ENCODE results near the gene NUMBL.
A peak's percentile ranks its signal among the peaks of the same experiment; 100 is the strongest.

DNA sequence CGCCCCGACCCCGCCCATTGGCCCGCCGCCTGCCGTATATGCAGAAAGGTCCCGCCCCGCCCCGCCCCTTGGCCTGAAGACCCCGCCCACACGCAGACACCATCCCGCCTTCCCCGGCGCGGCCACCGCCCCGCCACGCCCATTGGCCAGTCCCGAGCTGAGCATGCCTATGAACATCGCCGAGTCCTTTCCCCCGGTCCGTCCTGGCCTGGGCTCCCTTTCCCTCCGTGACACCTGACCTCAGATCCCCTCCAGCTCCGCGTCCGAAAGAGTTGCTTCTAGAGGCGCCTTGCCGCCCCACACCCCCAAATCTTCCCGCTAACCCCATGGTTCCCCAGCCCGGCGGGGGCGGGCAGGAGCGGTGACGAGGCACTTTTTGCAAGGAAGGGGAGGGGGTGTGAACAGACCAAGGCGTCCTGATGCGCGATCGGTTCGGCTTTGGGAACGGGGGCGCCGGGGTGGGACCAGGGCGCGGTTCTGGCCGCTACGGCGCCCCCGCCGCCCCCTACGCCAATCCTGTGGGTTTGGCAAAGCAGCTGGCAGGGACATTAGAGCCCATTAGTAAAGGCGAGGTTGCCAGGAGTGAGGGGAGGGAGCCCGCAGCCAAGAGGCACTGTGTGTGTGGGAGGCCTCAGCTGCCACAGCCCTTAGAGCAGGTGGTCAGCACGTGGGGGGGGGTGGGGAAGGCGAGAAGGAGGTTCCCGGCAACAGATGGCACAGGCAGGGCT lies 406 bp upstream of the NUMBL start:
- TF ChIP-seq EZH2 (IDR thresholded peaks at IDR 0.05): no peak
- TF ChIP-seq POLR2AphosphoS5 (IDR thresholded peaks at IDR 0.05; ENCODE audit: borderline replicate concordance, low read depth, low read length): peak; percentile 88; the same call in 1 of the 2 replicates
